ENCODE data around the gene SLC10A7.

GRCh38 chr4:146214238-146214637 is 307.5 kb downstream of the SLC10A7 start, which contains the start of gene REELD1:
- TF ChIP-seq CTCF (conservative IDR thresholded peaks at IDR 0.05 in 1 of 2, IDR thresholded peaks at IDR 0.05 in 1 of 2; ENCODE audit: extremely low read depth in 1 of 2, insufficient read depth in 1 of 2, low read depth in 1 of 2, low read length in 2 of 2) = no peak
- TF ChIP-seq EZH2 (IDR thresholded peaks at IDR 0.05; ENCODE audit: borderline replicate concordance, low read length) = no peak

All from mammary epithelial cell (primary cell).